GM18526 (cell line): Measurements from ENCODE around the gene LINC00632.

Source experiments
- POLR2A ChIP-seq: IDR thresholded peaks from 3 replicates; pipeline ENCODE4 v1.6.1; 2011; ENCODE audit not compliant: insufficient read length; ENCODE audit errors: extremely low read depth

LINC00632 gene

DNA sequence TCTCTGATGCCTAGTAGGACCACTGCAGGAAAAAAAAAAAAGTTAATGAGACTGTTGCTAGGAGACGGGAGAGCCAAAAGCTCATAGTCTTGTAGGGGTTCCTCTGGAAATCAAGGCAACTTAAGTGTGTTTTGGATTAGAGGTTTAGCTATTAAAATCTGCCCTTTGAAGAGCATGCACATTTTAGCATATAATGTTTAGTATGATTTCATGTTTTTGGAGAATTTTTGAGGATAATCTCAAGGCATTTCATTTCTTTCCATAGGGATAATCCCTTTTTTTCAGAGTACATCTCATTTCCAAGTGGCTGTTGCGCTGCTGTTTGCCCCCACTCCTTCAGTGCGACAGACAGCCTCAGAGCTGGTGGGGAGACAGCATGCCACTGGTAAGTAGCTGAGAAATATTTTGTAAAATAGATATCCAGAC, at the start of gene LINC00632:
Gene LINC00632, plus strand, starts transcription at position 339 of the 426 bp plus-strand sequence.
- no peak for TF ChIP-seq POLR2A

DNA sequence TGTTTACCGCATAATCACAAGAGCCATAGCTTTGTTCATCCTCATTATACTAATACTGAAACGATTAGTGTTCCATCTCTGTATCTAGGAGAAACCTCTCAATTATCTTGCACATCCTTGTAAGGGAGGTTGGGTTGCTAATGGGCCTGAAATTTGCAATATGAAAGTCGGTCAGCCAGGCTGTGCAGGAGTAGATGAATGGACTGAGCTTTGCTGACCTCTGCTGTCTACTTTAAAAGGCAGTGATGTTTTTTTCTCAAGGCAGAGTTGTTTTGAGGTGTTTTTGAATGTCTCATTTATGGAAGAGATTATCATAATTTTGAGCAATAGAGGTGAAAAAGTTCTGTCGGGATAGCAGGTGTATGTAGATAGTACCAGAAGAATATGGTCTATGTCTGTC, 47.9 kb upstream of the LINC00632 start:
- TF ChIP-seq POLR2A: no peak

DNA sequence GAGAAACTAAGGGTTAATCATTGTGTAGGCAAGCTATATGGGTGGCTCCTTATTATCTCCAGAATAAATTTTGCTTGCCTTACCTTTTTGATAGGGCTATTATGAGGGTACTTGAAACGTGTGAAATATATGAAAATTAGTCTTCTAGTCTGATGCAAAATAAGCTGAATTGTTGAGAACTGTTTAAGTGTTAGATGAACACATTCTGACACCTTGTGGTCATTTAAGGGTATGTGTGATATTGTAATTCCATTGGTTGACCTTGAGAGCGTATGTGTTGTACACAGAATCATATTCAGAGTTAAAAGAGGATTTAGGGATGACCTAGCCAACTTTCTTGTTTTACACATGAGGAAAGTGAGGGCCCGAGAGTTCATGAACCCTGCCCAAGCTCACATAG, 44.6 kb upstream of the LINC00632 start:
- TF ChIP-seq POLR2A: no peak

DNA sequence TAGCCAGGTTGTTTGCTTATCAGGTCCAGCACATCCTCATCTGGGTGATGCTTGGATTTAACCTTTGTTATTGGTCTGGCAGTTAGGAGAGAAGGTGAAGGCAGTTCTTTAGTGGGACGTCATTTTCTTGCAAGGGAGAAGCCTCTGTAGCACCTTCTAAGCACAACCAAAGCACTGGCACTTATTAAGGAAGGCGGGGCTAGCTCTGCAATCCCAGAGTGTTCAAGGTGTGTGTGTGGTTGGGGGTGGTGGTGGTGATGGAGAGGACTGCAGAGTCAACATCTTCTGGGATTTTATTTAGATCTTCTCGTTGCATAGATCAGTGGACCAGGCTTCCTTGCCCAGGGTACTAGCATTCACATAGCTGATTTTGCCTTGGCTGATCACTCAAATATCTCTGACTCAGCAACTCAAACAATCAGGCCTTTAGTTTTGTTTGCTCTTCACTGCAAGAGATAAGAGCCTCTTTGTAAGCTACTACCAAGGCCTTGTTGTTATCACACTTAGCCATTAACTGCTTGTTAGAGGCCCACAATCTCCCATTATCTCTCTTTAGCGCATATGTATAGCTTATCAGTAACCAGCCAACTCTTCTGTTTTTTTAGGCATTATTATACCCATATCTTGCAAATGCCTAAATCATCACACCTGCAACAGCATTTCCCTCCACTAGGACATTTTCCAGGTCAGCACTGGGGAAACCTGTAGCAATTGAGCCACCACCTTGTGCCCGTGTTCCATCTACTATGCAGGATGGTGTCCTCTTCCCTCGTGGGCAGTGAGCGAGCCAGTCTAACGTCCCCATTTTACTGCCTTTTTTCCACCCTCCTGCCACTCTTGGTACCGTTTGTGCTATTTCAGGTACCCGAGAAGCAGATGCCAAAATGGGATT, 36.5 kb upstream of the LINC00632 start:
- TF ChIP-seq POLR2A: no peak

DNA sequence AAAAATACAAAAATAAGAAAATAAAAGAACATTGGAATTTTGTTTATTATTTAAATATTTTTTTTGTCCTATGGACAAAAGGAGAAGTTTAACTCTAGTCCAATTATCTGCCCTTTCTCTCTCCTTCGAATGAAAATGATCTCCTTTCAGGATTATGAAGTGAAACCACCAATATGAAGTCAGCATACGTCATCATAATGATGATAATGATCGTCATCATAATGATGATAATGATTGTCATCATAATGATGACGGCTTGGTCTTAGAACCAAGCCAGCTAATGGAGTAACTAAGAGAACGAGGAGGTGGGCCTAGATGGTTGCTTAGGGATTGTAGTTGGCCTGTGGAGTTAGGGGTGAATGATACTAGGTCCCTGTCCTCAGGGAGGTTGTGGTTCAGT, 21.9 kb upstream of the LINC00632 start:
- TF ChIP-seq POLR2A: no peak

DNA sequence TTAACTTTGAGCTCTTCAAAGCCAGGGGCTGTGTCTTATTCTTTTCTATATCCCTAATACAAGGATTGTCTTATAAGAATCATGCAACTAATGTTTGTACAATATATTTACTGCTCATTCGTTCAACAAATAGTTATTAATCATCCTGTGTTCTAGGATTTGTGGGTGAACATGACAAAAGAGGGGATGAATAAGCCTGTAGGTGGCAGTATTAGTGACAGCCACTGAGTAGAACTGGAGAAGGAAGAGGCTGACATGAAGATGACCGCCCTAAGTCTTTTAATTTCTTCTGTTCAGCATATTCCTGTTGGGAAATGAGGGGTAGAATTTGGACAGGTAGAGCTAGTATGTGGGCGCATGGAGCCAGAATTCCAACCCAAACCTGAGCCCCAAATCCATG, 11.9 kb upstream of the LINC00632 start:
- no peak for TF ChIP-seq POLR2A

DNA sequence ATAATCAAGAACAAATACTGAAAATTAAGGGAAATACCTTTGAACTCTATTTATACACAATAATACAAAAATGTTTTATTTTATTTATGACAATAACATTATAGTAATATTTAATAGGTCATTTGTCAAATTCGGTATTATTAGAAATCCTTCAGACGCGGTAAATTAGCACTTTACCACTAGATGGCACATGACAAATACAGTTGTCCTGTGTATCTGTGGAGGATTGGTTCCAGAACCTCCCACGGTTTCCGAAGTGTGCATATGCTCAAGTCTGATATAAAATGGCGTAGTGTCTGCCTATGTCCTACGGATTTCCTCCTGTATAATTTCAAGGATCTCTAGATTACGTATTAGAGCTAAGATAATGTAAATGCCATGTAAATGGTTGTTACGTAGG, 8.1 kb upstream of the LINC00632 start:
- TF ChIP-seq POLR2A: no peak

DNA sequence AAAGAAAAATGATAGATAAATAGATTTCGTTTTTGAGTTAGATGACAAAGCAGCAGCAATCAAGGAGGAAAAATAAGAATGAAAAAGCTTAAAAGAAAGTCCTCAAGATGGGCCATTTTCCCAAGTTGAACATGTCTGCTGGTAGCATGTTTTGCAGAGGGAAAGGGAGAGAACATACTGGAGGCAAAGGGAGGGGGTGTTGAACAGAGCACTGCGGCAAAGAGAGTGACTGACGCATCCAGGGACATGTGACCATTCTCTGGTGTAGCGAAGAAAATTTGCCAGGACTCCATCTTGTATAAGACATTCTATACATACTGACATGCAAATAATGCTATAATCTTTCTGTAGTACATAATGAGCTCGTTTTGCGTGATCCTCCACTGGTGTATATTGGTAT, 1.2 kb downstream of the LINC00632 start:
- TF ChIP-seq POLR2A: no peak

DNA sequence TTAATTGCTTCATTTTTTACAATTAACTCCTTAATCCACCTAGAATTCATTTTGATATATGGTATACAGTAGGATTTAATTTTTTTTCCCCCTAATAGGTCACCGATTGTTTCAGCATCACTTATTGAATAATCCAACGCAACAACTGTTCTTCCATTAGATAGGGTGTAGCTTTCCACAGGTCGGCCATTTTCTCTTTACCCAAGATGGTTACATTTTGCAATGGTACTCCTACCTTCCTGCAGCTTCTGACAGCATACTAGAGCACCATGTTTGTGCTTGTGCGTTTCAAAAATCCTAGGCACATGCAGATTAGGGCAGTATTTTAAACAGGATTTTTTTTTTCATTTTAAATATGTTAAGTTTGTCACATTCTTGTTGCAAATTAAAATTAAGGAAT, 2.3 kb downstream of the LINC00632 start:
- TF ChIP-seq POLR2A: no peak

DNA sequence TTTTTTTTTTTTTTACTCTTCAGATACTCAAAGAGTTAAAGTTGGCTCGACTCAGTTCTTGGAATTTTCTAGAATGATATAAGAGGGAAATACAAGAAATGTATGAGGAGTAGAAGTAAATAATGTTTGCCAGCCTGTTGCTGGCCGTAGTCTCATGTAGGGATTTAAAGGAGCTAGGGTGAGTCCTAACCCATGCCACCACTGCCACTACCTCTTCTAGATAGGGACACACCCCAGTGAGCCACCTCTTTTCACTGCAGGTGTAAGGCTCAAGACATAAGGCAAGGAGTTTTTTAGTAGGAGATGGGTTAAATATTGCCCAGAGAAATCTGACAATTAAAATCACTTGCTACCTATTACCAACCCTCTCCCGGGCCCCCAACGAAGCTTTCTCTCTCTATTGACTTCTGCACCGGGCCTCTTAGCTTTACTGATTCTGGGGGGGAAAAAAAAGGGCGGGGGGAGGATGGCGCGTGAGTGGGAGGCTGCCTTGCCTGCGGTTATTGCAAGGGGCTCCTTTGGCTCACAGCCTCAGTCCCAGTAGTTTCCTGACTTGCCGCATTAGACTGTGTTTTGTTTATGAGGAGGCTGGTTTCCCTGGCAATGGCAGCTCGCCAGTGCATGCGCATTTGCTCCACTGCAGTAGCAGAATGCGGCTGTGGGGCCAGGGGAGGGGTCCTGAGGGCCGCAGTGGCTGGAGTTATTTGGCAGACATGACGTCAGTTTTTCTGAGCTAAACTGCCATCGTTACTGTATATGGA, 3.0 kb downstream of the LINC00632 start:
- no peak for TF ChIP-seq POLR2A

DNA sequence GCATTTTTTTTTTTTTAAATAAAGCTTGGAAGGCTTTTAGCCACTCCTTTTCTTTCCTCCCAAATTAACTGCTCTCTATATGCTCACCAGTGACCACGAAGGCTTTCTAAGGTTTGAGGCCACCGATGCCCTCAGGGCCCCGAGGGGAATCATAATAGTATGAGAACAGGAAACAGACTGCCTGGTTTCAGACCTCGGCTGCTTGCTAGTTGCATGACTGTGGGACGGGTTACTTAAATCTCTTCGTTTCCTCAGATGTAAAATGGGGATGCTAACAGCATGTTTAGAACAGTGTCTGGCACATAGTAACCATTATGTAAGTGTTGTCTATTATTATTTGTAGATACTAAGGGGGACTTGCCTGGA, 3.6 kb downstream of the LINC00632 start:
- TF ChIP-seq POLR2A: no peak

DNA sequence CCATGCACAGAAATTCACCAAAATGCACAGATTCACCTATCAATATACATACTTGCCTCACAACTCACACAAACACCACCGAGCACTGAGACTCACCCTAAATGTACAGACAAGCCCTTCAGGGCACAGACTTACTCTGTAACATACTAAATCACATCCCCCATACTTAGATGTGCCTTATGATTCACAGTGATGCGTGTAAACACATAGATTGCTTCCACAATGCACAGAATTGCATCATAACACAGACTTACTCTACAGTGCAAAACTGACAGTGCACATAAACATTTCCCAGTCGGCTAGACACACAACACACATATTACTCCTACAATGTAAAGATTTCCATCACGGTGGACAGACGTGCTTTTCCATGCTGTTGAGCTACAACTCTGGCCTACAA, 6.2 kb downstream of the LINC00632 start:
- TF ChIP-seq POLR2A: no peak

DNA sequence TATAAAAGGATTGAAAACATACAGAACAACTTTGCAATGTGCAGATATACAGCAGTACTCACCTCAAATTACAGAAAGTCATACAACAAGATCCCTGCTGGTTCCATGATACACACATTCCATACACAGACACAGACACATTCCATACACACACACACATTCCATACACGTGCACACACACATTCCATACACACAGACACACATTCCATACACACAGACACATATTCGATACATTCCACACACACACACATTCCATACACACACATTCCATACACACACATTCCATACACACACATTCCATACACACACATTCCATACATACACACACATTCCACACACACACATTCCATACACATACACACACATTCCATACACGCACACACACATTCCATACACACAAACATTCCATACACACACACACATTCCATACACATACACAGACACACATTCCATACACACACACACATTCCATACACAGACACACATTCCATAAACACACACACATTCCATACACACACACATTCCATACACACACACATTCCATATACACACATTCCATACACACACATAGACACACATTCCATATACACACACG, 13.7 kb downstream of the LINC00632 start:
- no peak for TF ChIP-seq POLR2A

DNA sequence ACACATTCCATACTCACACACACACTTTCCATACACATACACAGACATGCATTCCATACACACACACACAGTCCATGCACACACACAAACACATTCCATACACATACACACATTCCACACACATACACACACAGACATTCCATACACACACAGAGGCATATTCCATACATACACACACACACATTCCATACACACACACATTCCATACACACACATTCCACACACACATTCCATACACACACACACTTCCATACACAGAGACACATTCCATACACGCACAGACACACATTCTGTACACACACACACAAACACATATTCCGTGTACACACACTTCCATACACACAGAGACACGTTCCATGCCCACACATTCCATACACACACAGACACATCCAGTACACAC, 14.8 kb downstream of the LINC00632 start:
- no peak for TF ChIP-seq POLR2A

DNA sequence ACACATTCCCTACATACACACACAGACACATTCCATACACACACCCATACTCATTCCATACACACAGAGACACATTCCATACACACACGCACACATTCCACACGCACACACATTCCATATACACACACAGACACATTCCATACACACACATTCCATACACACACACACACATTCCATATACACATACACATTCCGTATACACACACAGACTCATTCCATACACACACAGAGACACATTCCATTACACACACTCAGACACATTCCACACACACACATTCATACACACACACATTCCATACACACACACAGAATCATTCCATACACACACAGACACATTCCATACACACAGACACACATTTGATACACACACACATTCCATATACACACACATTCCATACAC, 15.2 kb downstream of the LINC00632 start:
- TF ChIP-seq POLR2A: no peak

DNA sequence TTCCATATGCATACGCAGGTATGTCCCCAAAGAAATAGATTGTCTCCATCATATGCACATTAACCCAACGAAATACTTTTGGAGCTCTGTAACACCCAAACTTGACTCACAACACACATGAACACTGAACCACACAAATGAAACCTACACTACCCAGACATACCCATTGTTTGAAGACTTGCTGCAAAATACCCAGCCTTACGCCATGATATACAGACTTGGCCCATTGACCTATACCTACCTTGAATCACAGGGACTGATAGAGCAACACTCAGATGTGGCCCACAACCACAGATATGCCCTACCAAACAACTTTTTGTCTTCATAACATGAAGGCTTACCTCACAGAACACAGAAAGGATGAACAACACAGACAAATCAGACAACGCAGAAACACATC, 15.9 kb downstream of the LINC00632 start:
- TF ChIP-seq POLR2A: no peak
